Erythroblast (primary cell): ENCODE data around the gene CMPK2.

Source experiments
- DNase-seq, 2 experiments: peaks; one replicate each; lab custom pipeline; 2025; lab: John Stamatoyannopoulos, UW
- GATA1 ChIP-seq: IDR thresholded peaks from 2 replicates; pipeline ENCODE4 v1.6.1; 2011; ENCODE audit warnings: low read depth, mild to moderate bottlenecking, control low read depth, low read length, moderate library complexity
- POLR2A ChIP-seq: IDR thresholded peaks from 2 replicates; pipeline ENCODE4 v1.6.1; 2011; ENCODE audit warnings: mild to moderate bottlenecking, low read length

Gene CMPK2

DNA sequence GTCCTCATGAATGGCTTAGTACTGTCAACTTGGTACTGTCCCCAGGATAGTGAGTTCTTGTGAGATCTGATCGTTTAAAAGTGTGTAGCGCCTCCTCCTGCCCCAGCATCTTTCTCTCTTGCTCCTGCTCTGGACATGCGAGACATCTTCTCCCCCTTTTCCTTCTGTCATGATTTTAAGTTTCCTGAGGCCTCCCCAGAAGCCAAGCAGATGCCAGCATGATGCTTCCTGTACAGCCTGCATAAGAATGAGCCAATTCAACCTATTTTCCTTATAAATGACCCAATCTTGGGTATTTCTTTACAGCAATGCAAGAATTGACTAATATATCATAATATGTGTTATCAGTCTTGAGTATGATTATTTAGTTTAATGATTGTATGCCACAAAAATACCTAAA is 8.3 kb upstream of the CMPK2 start:
- peak in 1 of 2 experiments; percentile 13 for DNase-seq
- TF ChIP-seq POLR2A = no peak
- TF ChIP-seq GATA1 = no peak

DNA sequence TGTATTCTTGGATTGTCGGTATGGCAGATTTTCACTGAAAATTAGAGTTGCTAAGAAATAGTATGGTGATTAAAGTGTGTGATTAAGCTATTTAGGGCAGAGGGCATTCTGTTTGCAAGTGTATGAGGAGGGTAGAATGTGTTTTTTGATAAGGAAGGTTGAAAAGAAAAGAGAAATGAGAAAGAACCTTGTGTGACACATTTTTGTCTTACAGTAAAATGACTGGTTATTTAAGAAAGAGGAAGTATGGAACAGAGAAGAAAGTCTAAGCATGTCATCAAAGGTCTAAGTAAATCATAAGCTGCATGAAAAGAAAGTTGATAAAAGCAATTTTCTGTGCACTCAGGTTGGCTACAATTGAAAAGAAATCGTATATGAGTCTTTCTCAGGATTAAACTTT is 6.7 kb upstream of the CMPK2 start:
- DNase-seq = peak; percentile 32 to 49
- TF ChIP-seq POLR2A = no peak
- TF ChIP-seq GATA1 = no peak

DNA sequence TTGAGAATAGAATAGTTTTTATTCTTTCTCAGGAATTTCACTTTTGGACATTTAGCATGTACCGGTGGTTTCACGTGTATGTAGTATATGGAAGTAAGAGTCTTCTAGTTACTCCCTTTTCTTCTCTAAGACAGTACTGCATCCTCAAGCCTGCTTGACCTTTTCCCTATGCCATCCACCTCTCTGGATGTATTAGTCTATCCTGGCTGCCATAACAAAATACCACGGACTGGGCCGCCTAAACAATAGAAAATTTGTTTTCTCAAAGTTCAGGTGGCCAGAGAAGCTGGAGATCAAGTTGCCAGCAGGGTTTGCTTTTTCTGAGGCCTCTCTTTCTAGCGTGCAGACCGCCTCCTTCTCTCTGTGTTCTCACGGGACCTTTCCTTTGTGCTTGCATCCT is 1.3 kb upstream of the CMPK2 start:
- TF ChIP-seq GATA1 = no peak
- TF ChIP-seq POLR2A = no peak
- no peak for DNase-seq

DNA sequence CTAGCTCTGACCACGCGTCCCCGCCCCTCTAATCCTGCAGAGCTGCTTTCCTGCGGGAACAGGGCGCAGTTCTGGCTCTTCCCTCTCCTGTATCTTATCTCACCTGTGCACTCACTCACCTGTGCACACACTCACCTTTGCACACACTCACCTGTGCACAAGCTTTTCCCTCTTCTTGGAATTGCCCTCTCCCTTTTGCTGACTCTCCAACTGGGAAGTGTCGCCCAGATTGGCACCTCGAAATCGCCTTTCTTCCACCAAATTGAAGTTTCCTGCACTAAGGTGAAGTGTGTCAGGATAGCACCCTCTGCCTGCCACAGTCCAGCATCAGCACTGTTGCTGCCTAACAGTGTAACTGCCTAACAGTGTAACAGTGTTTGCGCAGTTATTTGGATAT is 566 bp upstream of the CMPK2 start:
- TF ChIP-seq POLR2A = no peak
- no peak for TF ChIP-seq GATA1
- DNase-seq = peak; percentile 77 to 80

DNA sequence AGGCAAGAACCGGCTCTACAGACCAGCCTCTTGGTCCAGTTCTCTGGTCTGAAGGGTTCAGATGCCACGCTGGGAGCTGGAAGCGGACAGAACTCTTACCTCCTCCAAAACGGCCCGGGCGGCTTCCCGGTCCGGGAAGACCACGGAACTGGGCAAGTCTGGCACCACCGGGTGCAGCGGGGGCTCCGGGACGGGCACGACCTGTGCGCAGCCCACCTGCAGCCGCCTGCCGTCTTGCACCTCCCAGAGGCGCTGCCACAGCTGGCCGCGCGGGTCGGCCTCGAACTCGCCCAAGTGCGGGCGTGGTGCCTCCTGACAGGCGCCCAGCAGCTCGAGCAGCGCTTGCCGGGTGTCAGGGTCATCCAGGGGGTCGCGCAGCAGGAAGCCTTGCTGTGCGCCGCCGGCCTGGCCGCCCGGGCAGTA is 773 bp downstream of the CMPK2 start:
- DNase-seq = peak; percentile 87 to 88
- no peak for TF ChIP-seq GATA1
- no peak for TF ChIP-seq POLR2A

DNA sequence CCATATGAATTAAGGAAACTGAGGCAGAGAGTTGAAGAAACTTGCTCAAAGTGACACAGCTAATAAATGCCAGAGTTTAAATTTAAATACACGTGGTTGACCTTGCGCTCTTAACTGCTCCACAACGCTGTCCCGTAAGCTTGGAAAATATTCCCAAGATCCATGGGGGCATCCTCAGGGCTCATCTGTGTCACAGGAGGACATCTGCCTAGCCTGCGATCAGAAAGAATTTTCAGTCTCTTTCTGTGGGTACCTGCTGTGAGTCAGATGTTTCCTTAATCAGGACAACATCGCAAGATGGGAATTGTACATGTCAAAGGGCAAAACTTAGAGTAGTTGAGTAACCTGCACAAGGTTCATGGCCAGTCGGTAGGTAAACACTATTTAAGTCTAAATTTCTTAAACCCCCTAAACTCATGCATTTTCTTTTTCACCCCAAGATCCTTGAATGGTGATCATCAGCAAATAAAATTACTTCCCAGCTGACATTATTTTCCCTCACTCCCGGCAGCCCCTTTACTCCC is 1.4 kb downstream of the CMPK2 start:
- DNase-seq = peak in 1 of 2 experiments; percentile 58
- TF ChIP-seq GATA1 (no peak), POLR2A (no peak)

DNA sequence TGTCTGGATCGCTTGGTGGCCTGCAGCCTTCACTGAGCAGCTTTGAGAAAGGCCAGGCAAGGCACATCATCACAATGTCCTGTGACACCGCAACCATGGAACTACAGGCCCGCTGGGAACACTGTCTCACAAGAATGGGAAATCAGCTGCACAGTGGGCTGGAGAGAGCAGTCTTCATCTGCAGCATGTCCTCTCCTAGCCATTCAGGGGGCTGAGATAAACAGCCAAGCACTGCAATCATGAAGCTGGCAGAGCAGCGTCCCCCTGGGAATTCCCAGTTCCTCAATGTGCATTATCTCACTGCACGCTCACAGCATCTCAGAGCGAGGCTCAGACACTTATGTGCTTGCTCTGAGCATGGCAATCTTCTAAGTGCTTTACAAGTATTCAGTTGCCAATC is 1.9 kb downstream of the CMPK2 start:
- DNase-seq = peak; percentile 59 to 67
- no peak for TF ChIP-seq GATA1
- peak; percentile 40 for TF ChIP-seq POLR2A

DNA sequence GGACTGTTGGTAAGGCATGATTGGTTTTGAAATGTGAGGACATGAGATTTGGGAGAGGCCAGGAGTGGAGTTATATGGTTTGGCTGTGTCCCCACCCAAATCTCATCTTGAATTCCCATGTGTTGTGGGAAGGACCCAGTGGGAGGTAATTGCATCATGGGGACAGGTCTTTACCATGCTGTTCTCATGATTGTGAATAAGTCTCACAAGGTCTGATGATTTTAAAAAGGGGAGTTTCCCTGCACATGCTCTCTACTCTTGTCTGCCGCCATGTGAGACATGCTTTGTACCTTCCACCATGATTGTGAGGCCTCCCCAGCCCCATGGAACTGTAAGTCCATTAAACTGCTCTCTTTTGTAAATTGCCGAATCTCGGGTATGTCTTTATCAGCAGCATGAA is 5.4 kb downstream of the CMPK2 start:
- DNase-seq = no peak
- TF ChIP-seq POLR2A (no peak), GATA1 (no peak)

DNA sequence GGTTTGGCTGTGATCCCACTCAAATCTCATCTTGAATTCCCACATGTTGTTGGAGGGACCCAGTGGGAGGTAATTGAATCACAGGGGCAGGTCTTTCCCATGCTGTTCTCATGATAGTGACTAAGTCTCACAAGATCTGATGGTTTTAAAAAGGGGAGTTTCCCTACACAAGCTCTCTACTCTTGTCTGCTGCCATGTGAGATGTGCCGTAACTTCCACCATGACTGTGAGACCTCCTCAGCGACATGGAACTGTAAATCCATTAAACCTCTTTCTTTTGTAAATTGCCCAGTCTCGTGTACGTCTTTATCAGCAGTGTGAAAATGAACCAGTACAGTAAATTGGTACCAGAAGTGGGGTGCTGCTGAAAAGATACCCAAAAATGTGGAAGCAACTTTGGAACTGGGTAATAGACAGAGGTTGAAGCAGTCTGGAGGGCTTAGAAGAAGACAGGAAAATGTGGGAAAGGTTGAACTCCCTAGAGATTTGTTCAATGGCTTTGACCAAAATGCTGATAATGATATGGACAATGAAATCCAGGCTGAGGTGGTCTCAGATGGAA is 7.2 kb downstream of the CMPK2 start:
- peak in 1 of 2 experiments; percentile 7 for DNase-seq

DNA sequence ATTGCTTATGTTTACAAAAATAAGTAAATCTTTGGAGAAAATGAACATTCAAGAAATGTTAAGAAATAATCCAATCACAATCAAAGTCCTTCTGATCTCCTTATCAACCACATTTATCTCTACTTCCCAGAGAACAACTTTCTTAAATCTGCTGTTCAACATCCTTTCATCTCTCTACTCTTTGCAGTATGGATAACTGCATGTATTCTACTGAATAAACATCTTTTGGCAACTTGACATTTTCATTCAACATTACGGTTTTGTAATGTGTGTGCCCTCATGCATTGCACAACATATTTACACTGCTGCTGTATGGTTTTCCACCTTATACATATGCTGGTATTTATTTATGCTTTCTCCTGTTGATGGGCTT is 9.2 kb downstream of the CMPK2 start:
- no peak for DNase-seq
- TF ChIP-seq GATA1 (no peak), POLR2A (no peak)

DNA sequence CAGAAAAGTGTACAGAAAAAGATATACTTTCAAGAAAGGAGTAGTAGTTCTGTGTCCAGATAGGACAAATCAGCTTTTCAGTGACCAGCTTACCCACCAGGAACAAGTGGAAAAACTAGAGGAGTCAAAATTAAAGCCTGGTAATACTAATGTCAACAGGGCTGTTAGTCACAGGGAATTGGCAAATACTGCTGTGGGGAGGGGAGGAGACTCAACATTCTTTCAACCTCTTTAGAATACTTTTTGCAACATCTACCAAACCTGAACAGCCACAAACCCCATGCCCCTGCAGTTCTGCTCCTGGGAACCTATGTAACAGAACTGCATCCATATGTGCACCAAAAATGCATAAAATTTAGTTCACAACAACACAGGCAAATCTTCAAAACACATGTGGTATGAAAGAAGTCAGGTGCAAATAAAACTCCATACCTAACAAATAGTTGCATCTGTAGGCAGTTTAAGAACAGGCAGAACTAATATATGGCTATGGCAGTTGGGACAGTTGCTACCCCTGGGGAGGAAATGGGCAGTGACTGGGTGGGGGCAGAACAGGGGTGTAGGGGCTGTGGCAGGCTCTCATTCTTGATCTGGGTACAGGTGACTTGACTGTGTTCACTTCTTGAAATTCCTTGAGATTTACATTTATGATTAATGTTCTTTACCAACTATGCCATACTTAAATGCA is 9.7 kb downstream of the CMPK2 start:
- no peak for DNase-seq
- TF ChIP-seq GATA1 = no peak
- no peak for TF ChIP-seq POLR2A

DNA sequence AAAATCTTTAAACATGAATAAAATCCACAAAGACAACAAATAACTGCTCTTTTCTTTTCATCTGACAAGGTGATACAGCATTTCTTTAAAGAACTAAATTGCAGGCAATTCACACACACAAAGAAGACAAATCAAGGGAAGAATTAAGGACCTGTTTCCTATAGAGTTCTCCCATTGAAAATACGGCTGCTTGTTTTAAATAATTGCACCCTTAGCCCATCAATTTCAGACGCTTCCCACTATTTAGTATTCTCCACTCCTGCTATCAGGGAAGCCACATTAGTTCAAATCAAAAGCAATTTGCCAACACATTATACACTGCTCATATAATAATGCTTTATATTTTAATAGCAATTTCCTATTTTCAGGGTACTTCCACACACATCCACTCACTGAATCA is 11.3 kb downstream of the CMPK2 start:
- TF ChIP-seq POLR2A = no peak
- no peak for DNase-seq

DNA sequence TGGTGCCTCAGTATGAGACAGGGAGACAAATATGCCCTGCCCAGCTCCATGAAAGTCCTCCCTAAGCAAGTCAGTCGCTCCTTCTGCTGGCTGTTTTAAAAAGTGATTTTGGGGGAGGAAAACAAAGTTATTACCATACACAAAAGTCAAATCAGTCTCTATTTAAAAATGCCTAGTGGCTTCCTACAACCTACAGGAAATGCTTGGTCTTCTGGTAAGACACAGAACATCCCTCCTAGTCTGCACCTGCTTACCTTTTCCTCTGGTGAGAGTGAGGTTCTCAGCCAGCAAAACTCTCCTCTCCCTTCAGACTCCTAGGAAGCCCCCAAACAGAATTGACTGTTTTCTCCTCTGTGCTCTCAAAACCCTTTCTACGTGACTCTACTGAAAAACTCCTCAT is 13.5 kb downstream of the CMPK2 start:
- TF ChIP-seq GATA1 = no peak
- no peak for TF ChIP-seq POLR2A
- no peak for DNase-seq

DNA sequence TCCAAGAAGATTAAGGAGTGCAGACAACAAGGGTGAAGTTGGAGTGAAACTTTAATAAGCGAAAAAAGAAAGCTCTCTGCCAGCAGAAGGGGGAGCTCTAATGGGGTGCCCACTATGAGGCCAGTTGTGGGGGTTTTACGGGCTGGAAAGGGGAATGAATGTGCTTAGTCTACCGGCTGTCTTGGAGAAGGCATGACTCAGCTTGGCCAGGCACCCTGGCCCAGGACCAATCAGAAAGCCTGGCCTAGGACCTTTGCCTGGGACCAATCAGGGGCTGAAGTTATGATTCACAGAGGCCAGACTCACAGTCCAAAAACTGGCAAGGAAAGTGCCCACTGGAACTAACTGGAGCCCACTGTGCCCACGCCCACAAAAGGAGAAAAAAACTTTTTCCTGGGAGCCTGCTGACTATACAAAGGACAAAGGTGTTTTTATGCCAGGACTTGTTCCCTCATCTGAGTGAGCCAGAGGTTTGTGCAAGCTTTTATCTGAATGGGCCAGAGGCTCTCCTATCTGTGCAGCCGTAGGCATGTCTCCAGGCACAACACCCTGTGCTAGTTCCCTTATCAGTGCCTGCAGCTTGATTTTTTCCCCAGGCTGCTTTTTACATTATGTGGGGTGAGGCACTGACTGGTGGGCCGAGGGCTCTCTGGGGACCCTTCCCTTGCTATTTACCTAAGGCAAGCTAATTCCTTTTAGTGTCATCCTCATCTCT is 18.6 kb downstream of the CMPK2 start:
- peak; percentile 95 to 99 for DNase-seq
- TF ChIP-seq GATA1 (peak; percentile 98), POLR2A (peak; percentile 46)

DNA sequence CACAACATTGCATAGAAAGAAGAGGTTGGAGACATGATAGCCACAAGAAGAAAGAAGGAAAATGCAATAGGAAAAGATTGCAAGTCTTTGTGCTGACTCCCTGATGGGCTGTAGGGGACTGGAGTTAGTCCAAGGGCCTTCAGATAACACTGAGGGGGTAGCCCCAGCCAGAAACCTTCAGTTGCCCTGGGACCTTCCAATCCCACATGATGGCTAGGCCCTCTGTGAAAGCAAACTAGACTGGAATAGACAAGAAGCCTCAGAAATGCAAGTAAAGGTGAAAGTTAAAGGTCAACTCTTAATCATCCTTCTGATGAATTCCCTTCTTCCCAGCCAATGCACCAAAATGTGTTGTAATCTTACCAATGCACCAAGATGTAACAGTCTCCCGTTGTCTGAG is 19.2 kb downstream of the CMPK2 start:
- no peak for DNase-seq
- TF ChIP-seq POLR2A (no peak), GATA1 (no peak)
